Gastrocnemius medialis (tissue), 4 donors: ENCODE measurements around the gene SYP. TPM values are rescaled to one million over a fixed set of nuclear protein-coding genes. Genes with fewer than 3 reads are reported as not detected.
A peak's percentile ranks its signal among the peaks of the same experiment; 100 is the strongest.

Source experiments
- ATAC-seq, 2 donors: fragments of 150-250 bp; one replicate each; pipeline ENCODE4 v1.9.1; 2016
- DNase-seq, 2 donors: peaks; one replicate each; pipeline ENCODE4 v3.0.0-alpha.2; 2019
- H3K27ac ChIP-seq, 4 donors: fragments of 200-600 bp; sonication (generic); 1 replicate in 1 of 4; 2 replicates in 3 of 4; pipeline ENCODE4 v1.5.1; 2016 to 2018; ENCODE audit warnings: mild to moderate bottlenecking in 2 of 4, moderate library complexity in 1 of 4
- H3K27me3 ChIP-seq, 3 donors: fragments of 200-600 bp; sonication (generic) in 2 of 3; 1 replicate in 1 of 3; 2 replicates in 2 of 3; pipeline versions ENCODE4 v1.5.1 to v1.6.0; 2016 to 2019; ENCODE audit warnings: mild to moderate bottlenecking in 1 of 3, moderate library complexity in 1 of 3
- H3K36me3 ChIP-seq, 2 donors: fragments of 200-600 bp; sonication (generic) in 1 of 2; one replicate each; pipeline ENCODE4 v1.5.1; 2017 to 2018
- H3K4me1 ChIP-seq, 2 donors: fragments of 200-600 bp; sonication (generic) in 1 of 2; one replicate each; pipeline ENCODE4 v1.5.1; 2016 to 2017; ENCODE audit warnings: mild to moderate bottlenecking in 2 of 2
- H3K4me3 ChIP-seq, 4 donors: fragments of 200-600 bp; sonication (generic) in 3 of 4; 1 replicate in 1 of 4; 2 replicates in 3 of 4; pipeline ENCODE4 v1.5.1; 2016 to 2019; ENCODE audit warnings: mild to moderate bottlenecking in 2 of 4
- H3K9me3 ChIP-seq, 3 donors: fragments of 200-600 bp; sonication (generic) in 2 of 3; 1 replicate in 1 of 3; 2 replicates in 2 of 3; pipeline ENCODE4 v1.5.1; 2016 to 2019
- CTCF ChIP-seq, 5 experiments: fragments of 450-650 bp in 3 of 5; fragments of 200-600 bp in 2 of 5; sonication (generic) in 2 of 5; IDR thresholded peaks in 4 of 5; conservative IDR thresholded peaks in 1 of 5; 1 replicate in 4 of 5; 2 replicates in 1 of 5; pipeline ENCODE4 v1.5.1; 2016 to 2019; ENCODE audit warnings: antibody characterized with exemption in 5 of 5, mild to moderate bottlenecking in 3 of 5, moderate library complexity in 3 of 5
- POLR2A ChIP-seq, 2 donors: fragments of 450-650 bp; IDR thresholded peaks; one replicate each; pipeline ENCODE4 v1.6.1; 2017; ENCODE audit warnings: antibody characterized with exemption in 2 of 2, mild to moderate bottlenecking in 2 of 2, moderate library complexity in 2 of 2
- in situ Hi-C, 4 donors: fragments of 200-750 bp; cut with MboI; loops; one replicate each; pipeline versions ENCODE4 v1.15.0 to v1.8.0; 2017; ENCODE audit warnings: low sequenced_read_pairs in 4 of 4
- intact Hi-C: fragments of 100-400 bp; cut with DNase I; formaldehyde crosslinking; loops from one replicate; pipeline ENCODE4 v1.15.1; 2023; ENCODE audit warnings: low total_unique reads
- total RNA-seq, 4 donors: library from RNA; depleted of rRNA; stranded (reverse); fragments of >200 nt; gene quantifications; one replicate each; pipeline versions ENCODE4 v1.1.0 to v1.2.3, GENCODE V29; 2016

Gene SYP
- total RNA-seq, 4 donors from 2014 or later: 0.15 to 3.9 (median 0.40) TPM

DNA sequence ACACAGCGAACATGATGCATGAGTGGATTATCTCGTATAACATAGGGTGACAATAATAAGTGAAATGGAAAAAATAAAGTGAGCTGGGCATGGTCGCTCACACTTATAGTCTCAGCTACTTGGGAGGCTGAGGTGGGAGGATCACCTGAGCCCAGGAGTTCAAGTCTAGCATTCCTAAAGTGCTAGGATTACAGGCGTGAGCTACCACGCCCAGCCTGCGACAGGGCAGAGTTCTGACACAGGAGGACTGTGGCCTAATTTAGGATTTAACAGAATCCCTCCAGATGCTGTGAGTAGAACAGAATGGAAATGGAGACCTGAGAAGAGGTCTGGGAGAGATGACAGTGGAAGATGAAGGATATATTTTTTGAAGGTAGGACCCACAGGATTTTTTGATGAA, 10.4 kb downstream of the SYP start:
- ATAC-seq (no peak), DNase-seq (no peak)
- no peaks in the 10 kb centered on the region for H3K9me3 ChIP-seq
- H3K27me3 ChIP-seq: no peaks in the 10 kb centered on the region
- no peak overlapping the region for H3K4me3 ChIP-seq
- H3K4me1 ChIP-seq: peaks cover 4 to 7% of the 10 kb centered on the region in 2 donors
- intact Hi-C loops: loop anchor here (5.0 kb wide), 1 partner anchor 387 kb away; the partner anchor contains the start of gene HDAC6
- TF ChIP-seq CTCF (IDR thresholded peaks at IDR 0.05 in 4 of 5, conservative IDR thresholded peaks at IDR 0.05 in 1 of 5) (no peak), POLR2A (IDR thresholded peaks at IDR 0.05) (no peak)
- no peaks in the 10 kb centered on the region for H3K36me3 ChIP-seq
- in situ Hi-C loops: no loop called here
- H3K27ac ChIP-seq: peak overlapping the region; percentile 79 to 91 (median 88)

GRCh38 chrX:49188468-49189076, 11.4 kb downstream of the SYP start:
- ATAC-seq: no peak

GRCh38 chrX:49187526-49187925, 12.5 kb downstream of the SYP start:
- TF ChIP-seq POLR2A (IDR thresholded peaks at IDR 0.05) (no peak), CTCF (IDR thresholded peaks at IDR 0.05 in 4 of 5, conservative IDR thresholded peaks at IDR 0.05 in 1 of 5) (no peak)
- in situ Hi-C loops: no loop called here
- DNase-seq (no peak), ATAC-seq (no peak)
- Histone ChIP-seq H3K36me3 (peaks cover 0 to 10% of the 10 kb centered on the region in 2 donors), H3K4me1 (peaks cover 8 to 12% of the 10 kb centered on the region in 2 donors), H3K27me3 (no peaks in the 10 kb centered on the region), H3K4me3 (no peak overlapping the region), H3K9me3 (no peaks in the 10 kb centered on the region), H3K27ac (peak overlapping the region; percentile 83 to 93 (median 92))
- intact Hi-C loops: loop anchor here (5.0 kb wide), 1 partner anchor 385 kb away; the partner anchor contains the start of gene HDAC6

More at GRCh38 chrX:49188468-49189076, 11.4 kb downstream of the SYP start:
- H3K27ac ChIP-seq: peak overlapping the region in 2 of 4 donors; percentile 89 to 91
- H3K4me1 ChIP-seq: peaks cover 8 to 12% of the 10 kb centered on the region in 2 donors
- H3K36me3 ChIP-seq: no peaks in the 10 kb centered on the region
- no peak for DNase-seq
- no peaks in the 10 kb centered on the region for H3K27me3 ChIP-seq
- TF ChIP-seq POLR2A (IDR thresholded peaks at IDR 0.05) (no peak), CTCF (IDR thresholded peaks at IDR 0.05 in 4 of 5, conservative IDR thresholded peaks at IDR 0.05 in 1 of 5) (no peak)
- in situ Hi-C loops: no loop called here
- no peaks in the 10 kb centered on the region for H3K9me3 ChIP-seq
- intact Hi-C loops: loop anchor here (5.0 kb wide), 1 partner anchor 386 kb away; the partner anchor contains the start of gene HDAC6
- no peak overlapping the region for H3K4me3 ChIP-seq

- Histone ChIP-seq H3K36me3 (peaks cover 0 to 10% of the 10 kb centered on the region in 2 donors), H3K27me3 (no peaks in the 10 kb centered on the region), H3K27ac (peak overlapping the region; percentile 83 to 93 (median 92)), H3K9me3 (no peaks in the 10 kb centered on the region), H3K4me1 (peaks cover 8 to 12% of the 10 kb centered on the region in 2 donors), H3K4me3 (no peak overlapping the region)
- intact Hi-C loops (loop anchor here (5.0 kb wide), 1 partner anchor 385 kb away; the partner anchor contains the start of gene HDAC6), in situ Hi-C loops (no loop called here)
- DNase-seq (no peak), ATAC-seq (no peak)
- TF ChIP-seq POLR2A (IDR thresholded peaks at IDR 0.05) (no peak), CTCF (IDR thresholded peaks at IDR 0.05 in 4 of 5, conservative IDR thresholded peaks at IDR 0.05 in 1 of 5) (no peak)
Observed at GRCh38 chrX:49187028-49187394, 13.0 kb downstream of the SYP start.
